ENCODE results near the gene CNTN6. TPM values are rescaled to one million over a fixed set of nuclear protein-coding genes. Genes with fewer than 3 reads are reported as not detected.

CNTN6 gene
- total and polyA plus RNA-seq, 11 donors: not detected

DNA sequence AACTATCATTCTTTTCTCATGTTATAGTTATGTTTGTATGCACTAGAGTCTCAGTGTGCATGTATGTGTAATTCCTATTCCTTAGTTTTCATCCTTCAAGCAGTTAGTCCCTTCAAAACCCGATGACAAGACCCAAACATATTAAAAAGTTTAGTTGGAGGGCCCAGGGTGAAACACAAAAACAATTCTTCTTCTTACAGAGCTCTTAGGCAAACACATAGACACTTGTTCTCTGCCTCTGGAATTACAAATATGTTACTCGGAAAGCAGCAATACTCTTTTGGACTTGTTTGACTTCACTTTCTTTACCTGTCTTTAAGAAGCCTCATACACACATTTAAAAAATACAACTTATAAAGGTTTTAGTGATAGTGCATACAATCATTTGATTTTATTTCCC, 763 bp upstream of the CNTN6 start:
- Histone ChIP-seq H3K36me3 (no peaks in the 10 kb centered on the region), H3K9me3 (peaks cover 0 to 3% (median 0%) of the 10 kb centered on the region in 12 donors), H3K27me3 (peaks cover 0 to 9% (median 0%) of the 10 kb centered on the region in 9 donors), H3K4me3 (no peak overlapping the region), H3K4me1 (no peaks in the 10 kb centered on the region), H3K27ac (no peak overlapping the region)
- ATAC-seq (no peak), DNase-seq (no peak)
- no peak for TF ChIP-seq POLR2A (IDR thresholded peaks at IDR 0.05)
- TF ChIP-seq, protein P1, sequence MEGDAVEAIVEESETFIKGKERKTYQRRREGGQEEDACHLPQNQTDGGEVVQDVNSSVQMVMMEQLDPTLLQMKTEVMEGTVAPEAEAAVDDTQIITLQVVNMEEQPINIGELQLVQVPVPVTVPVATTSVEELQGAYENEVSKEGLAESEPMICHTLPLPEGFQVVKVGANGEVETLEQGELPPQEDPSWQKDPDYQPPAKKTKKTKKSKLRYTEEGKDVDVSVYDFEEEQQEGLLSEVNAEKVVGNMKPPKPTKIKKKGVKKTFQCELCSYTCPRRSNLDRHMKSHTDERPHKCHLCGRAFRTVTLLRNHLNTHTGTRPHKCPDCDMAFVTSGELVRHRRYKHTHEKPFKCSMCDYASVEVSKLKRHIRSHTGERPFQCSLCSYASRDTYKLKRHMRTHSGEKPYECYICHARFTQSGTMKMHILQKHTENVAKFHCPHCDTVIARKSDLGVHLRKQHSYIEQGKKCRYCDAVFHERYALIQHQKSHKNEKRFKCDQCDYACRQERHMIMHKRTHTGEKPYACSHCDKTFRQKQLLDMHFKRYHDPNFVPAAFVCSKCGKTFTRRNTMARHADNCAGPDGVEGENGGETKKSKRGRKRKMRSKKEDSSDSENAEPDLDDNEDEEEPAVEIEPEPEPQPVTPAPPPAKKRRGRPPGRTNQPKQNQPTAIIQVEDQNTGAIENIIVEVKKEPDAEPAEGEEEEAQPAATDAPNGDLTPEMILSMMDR (IDR thresholded peaks at IDR 0.05): no peak
- WGBS, 4 donors: 60 to 73% (median 68%) methylated on average over 2 of the region's 2 CpGs
- intact Hi-C loops (cut with DNase I): no loop called here

DNA sequence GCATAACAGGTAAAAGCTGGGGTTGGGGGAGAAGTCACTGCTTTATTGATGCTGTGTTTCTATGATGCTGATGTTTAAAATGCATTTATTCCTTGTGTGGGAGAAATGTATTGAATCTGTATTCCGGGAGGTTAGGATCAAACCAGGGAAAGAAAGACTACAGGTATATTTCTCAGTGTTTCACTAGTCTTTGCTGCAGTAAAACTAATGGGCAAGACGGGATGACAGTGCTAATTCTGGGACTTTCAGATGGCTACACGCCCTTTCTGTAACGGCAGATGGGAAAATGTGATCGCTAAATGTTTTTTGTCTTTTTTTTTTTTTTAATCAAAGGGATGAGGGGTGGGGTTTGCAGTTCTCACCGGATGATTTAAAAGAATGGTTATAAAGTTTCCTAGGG, 393 bp downstream of the CNTN6 start:
- ATAC-seq (no peak), DNase-seq (no peak)
- peaks cover 0 to 3% (median 0%) of the 10 kb centered on the region in 12 donors for H3K9me3 ChIP-seq
- H3K27me3 ChIP-seq: peaks cover 0 to 9% (median 0%) of the 10 kb centered on the region in 9 donors
- TF ChIP-seq, protein P1 (IDR thresholded peaks at IDR 0.05): no peak
- TF ChIP-seq POLR2A (IDR thresholded peaks at IDR 0.05): no peak
- H3K4me3 ChIP-seq: no peak overlapping the region
- 41 to 56% (median 47%) methylated on average over 6 of the region's 6 CpGs for WGBS, 4 donors
- H3K27ac ChIP-seq: no peak overlapping the region
- no peaks in the 10 kb centered on the region for H3K36me3 ChIP-seq
- H3K4me1 ChIP-seq: no peaks in the 10 kb centered on the region
- intact Hi-C loops (cut with DNase I): no loop called here

DNA sequence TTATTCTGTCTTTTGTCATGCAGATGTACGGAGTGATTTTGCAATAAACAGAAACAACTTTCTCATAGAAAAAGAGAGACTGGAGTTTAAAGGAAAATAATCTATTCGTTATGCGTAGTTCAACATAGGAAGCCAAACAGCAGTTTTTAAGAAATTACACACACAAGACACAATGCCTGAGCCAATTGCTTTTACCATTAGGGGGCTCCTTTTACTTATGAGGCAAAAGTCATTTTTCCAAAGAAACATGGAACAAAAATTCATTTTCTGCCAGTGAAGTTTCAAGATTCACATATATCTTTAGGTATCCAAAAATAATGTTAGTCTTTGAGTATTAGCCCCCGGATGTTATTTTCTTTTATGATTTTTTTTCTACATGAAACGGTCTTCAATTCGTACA, 10.7 kb downstream of the CNTN6 start:
- WGBS, 4 donors: 75 to 90% (median 86%) methylated on average over 6 of the region's 6 CpGs
- TF ChIP-seq, protein P1 (IDR thresholded peaks at IDR 0.05): no peak
- TF ChIP-seq POLR2A (IDR thresholded peaks at IDR 0.05): no peak
- DNase-seq: no peak
- intact Hi-C loops (cut with DNase I): no loop called here
- Histone ChIP-seq H3K36me3 (no peaks in the 10 kb centered on the region), H3K9me3 (peaks cover 0 to 8% (median 0%) of the 10 kb centered on the region in 12 donors), H3K4me3 (no peak overlapping the region), H3K4me1 (no peaks in the 10 kb centered on the region), H3K27ac (no peak overlapping the region), H3K27me3 (no peaks in the 10 kb centered on the region)
- ATAC-seq: no peak

DNA sequence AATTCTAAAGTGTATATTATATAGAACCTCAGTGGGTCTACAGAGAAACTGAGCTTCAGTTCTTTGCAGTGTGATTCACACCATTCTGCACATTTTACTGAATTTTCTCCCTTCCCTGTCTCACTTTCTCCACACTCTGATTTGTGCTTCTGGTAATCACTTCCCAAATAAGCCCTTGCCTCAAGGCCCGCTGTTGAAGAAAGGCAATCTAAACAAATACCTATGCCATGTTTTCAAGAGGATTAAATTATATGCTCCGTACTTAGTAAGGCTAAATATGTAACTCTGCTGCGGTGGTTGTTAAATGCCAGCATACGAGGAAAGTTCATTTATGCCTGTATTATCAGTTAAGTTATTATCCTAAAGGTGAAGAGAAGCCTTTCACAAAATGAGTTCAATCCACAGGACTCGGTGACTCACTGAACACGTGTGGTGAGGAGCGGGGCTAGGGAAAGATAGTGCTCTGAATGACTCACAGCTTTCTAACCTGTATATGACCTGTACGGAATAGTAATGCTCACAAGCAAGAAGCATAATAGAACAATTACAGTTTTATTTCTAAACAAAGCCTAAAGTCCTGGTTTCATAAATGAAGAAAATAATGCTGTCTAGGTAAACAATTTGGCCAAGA, 25.1 kb downstream of the CNTN6 start:
- Histone ChIP-seq H3K36me3 (no peaks in the 10 kb centered on the region), H3K27me3 (no peaks in the 10 kb centered on the region), H3K4me1 (no peaks in the 10 kb centered on the region), H3K9me3 (no peaks in the 10 kb centered on the region), H3K4me3 (no peak overlapping the region), H3K27ac (no peak overlapping the region)
- DNase-seq: no peak
- ATAC-seq: no peak
- intact Hi-C loops (cut with DNase I): no loop called here
- TF ChIP-seq, protein P1 (IDR thresholded peaks at IDR 0.05): no peak
- no peak for TF ChIP-seq POLR2A (IDR thresholded peaks at IDR 0.05)
- WGBS, 4 donors: 80 to 85% (median 82%) methylated on average over 8 of the region's 8 CpGs
